NCI-H1436 treated with DMSO at 0.1 percent for 48 hours (cell line): Measurements from ENCODE around the gene GRM8.
"Not testable (repeated sequence)": the region's sequence is repeated elsewhere in the genome, so short reads cannot be mapped to it uniquely, and the experiment has no call there.

Source experiments
- DNase-seq: peaks from one replicate; lab custom pipeline; 2025; lab: John Stamatoyannopoulos, UW

Gene GRM8

GRCh38 chr7:127029823-127030222 lies 222.9 kb downstream of the GRM8 start:
- DNase-seq, result no peak

- DNase-seq, result no peak
Observed at GRCh38 chr7:127021857-127022256, 230.9 kb downstream of the GRM8 start.

- DNase-seq, result no peak
Observed at GRCh38 chr7:127021019-127021738, 231.6 kb downstream of the GRM8 start.

GRCh38 chr7:127018889-127019288 lies 233.9 kb downstream of the GRM8 start:
- DNase-seq, result no peak

- no peak for DNase-seq
Observed at GRCh38 chr7:127017196-127017595, 235.5 kb downstream of the GRM8 start.

- DNase-seq, result no peak
Observed at GRCh38 chr7:127000725-127001124, 252.0 kb downstream of the GRM8 start.

GRCh38 chr7:126996659-126997058 lies 256.1 kb downstream of the GRM8 start:
- no peak for DNase-seq

GRCh38 chr7:126993626-126994213 lies 259.0 kb downstream of the GRM8 start:
- no peak for DNase-seq

- no peak for DNase-seq
Observed at GRCh38 chr7:126988022-126988421, 264.7 kb downstream of the GRM8 start.

GRCh38 chr7:126979722-126980121 lies 273.0 kb downstream of the GRM8 start:
- DNase-seq, result no peak

- no peak for DNase-seq
Observed at GRCh38 chr7:126978865-126979264, 273.9 kb downstream of the GRM8 start.

GRCh38 chr7:126973066-126973465 lies 279.7 kb downstream of the GRM8 start:
- DNase-seq, result no peak

GRCh38 chr7:126972571-126972970 lies 280.2 kb downstream of the GRM8 start:
- DNase-seq, result no peak

GRCh38 chr7:126959649-126960048 lies 293.1 kb downstream of the GRM8 start:
- no peak for DNase-seq

- DNase-seq, result no peak
Observed at GRCh38 chr7:126958367-126958766, 294.4 kb downstream of the GRM8 start.

- no peak for DNase-seq
Observed at GRCh38 chr7:126957443-126957842, 295.3 kb downstream of the GRM8 start.

- DNase-seq, result no peak
Observed at GRCh38 chr7:126953461-126953860, 299.3 kb downstream of the GRM8 start.

- DNase-seq, result no peak
Observed at GRCh38 chr7:126948664-126949063, 304.1 kb downstream of the GRM8 start.

- DNase-seq, result no peak
Observed at GRCh38 chr7:126940723-126941307, 311.9 kb downstream of the GRM8 start.

GRCh38 chr7:126937171-126937570 lies 315.6 kb downstream of the GRM8 start:
- DNase-seq, result no peak

- DNase-seq, result no peak
Observed at GRCh38 chr7:126931581-126931980, 321.2 kb downstream of the GRM8 start.

- DNase-seq, result no peak
Observed at GRCh38 chr7:126930166-126930565, 322.6 kb downstream of the GRM8 start.

GRCh38 chr7:126924477-126924876 lies 328.3 kb downstream of the GRM8 start:
- DNase-seq, result no peak

- not testable (repeated sequence) for DNase-seq
Observed at GRCh38 chr7:126911627-126912026, 341.1 kb downstream of the GRM8 start.
